Activated T-cell treated with anti-CD3 and anti-CD28 coated beads, Interleukin-2, amount 50 U/mL, for 72 hours (primary cell): ENCODE measurements around the gene CHMP2A. TPM values are rescaled to one million over a fixed set of nuclear protein-coding genes. Genes with fewer than 3 reads are reported as not detected.

Experiments used
- ATAC-seq, 2 donors: fragments of 150-1000 bp; cut with Tn5 transposase; replicated peaks in 1 of 2; 2 replicates each; pipeline ENCODE4 v1.10.0; 2021; ENCODE audit warnings: moderate library complexity in 2 of 2, mild to moderate bottlenecking in 1 of 2
- DNase-seq, 2 donors: peaks; one replicate each; pipeline ENCODE4 v3.0.0; 2021 to 2022; ENCODE audit warnings: mixed read lengths in 1 of 2
- H3K27ac Mint-ChIP-seq: one replicate; pipeline ENCODE4 v1.8.0; 2022; ENCODE audit warnings: mild to moderate bottlenecking, moderate library complexity, mixed read lengths
- H3K27me3 Mint-ChIP-seq: one replicate; pipeline ENCODE4 v1.8.0; 2022; ENCODE audit warnings: low read depth, mixed read lengths
- H3K36me3 Mint-ChIP-seq, 2 donors: one replicate each; pipeline ENCODE4 v1.8.0; 2022; ENCODE audit warnings: mixed read lengths in 2 of 2, mild to moderate bottlenecking in 1 of 2; ENCODE audit not compliant: insufficient read depth in 2 of 2
- H3K4me1 Mint-ChIP-seq: one replicate; pipeline ENCODE4 v1.8.0; 2022; ENCODE audit warnings: low read depth, mixed read lengths
- H3K4me3 Mint-ChIP-seq, 2 donors: one replicate each; pipeline ENCODE4 v1.8.0; 2022; ENCODE audit warnings: mild to moderate bottlenecking in 2 of 2, mixed read lengths in 2 of 2, moderate library complexity in 2 of 2
- H3K9me3 Mint-ChIP-seq, 2 donors: one replicate each; pipeline ENCODE4 v1.8.0; 2022; ENCODE audit warnings: mixed read lengths in 2 of 2
- total RNA-seq, 2 donors: library from RNA; stranded (reverse); gene quantifications; one replicate each; pipeline ENCODE4 v1.2.3, GENCODE V29; 2022

Gene CHMP2A
- total RNA-seq, 2 donors from 2014 or later: 80.3 to 91.8 TPM

GRCh38 chr19:58563823-58564222, 8.9 kb upstream of the CHMP2A start:
- H3K36me3 Mint-ChIP-seq: peaks cover 1 to 5% of the 10 kb centered on the region in 2 donors
- peaks cover 5% of the 10 kb centered on the region for H3K27me3 Mint-ChIP-seq
- H3K4me1 Mint-ChIP-seq: peaks cover 48% of the 10 kb centered on the region
- DNase-seq (no peak), ATAC-seq (no peak)
- H3K9me3 Mint-ChIP-seq: no peaks in the 10 kb centered on the region
- H3K4me3 Mint-ChIP-seq: peak overlapping the region; percentile 89 to 90
- no peak overlapping the region for H3K27ac Mint-ChIP-seq

GRCh38 chr19:58563034-58563573, 8.2 kb upstream of the CHMP2A start:
- no peak overlapping the region for H3K27ac Mint-ChIP-seq

GRCh38 chr19:58562122-58563033, 7.5 kb upstream of the CHMP2A start:
- no peak overlapping the region for H3K27ac Mint-ChIP-seq
- peaks cover 5% of the 10 kb centered on the region for H3K27me3 Mint-ChIP-seq
- peak; percentile 60 to 67 for DNase-seq
- H3K4me1 Mint-ChIP-seq: peaks cover 50% of the 10 kb centered on the region
- peak in 1 of 2 donors; percentile 21 for ATAC-seq
- no peaks in the 10 kb centered on the region for H3K9me3 Mint-ChIP-seq
- peaks cover 6 to 12% of the 10 kb centered on the region in 2 donors for H3K36me3 Mint-ChIP-seq
- peak overlapping the region; percentile 89 to 90 for H3K4me3 Mint-ChIP-seq

More at GRCh38 chr19:58563034-58563573, 8.2 kb upstream of the CHMP2A start:
- ATAC-seq: no peak
- DNase-seq: peak; percentile 43 to 46
- Mint-ChIP-seq H3K27me3 (peaks cover 5% of the 10 kb centered on the region), H3K9me3 (no peaks in the 10 kb centered on the region), H3K4me1 (peaks cover 48% of the 10 kb centered on the region), H3K4me3 (peak overlapping the region; percentile 89 to 90), H3K36me3 (peaks cover 2 to 5% of the 10 kb centered on the region in 2 donors)

- Mint-ChIP-seq H3K36me3 (peaks cover 7 to 12% of the 10 kb centered on the region in 2 donors), H3K27me3 (peaks cover 5% of the 10 kb centered on the region), H3K4me3 (peak overlapping the region; percentile 89 to 90), H3K4me1 (peaks cover 59% of the 10 kb centered on the region), H3K27ac (no peak overlapping the region), H3K9me3 (no peaks in the 10 kb centered on the region)
- DNase-seq (no peak), ATAC-seq (no peak)
Observed at GRCh38 chr19:58561373-58562121, 6.6 kb upstream of the CHMP2A start.

DNA sequence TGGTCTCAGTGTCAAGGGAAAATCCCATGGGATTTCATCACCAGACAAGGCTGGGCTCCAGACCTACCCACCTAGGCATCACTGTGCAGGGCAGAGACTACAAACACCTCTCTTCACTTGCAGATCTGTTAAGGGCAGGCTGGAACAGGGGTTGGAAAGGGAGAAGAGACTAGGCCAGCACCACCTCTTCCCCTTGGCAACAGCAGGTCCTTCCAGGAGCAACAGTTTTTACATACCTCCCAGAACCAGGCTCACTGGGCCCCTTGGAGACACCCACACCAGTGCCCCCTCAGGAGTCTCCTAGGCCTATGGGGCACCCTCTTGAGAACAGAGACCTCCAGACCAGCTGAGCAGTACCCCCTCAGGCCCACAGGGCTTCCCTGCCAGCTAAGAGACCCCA, 6.0 kb upstream of the CHMP2A start:
- H3K27ac Mint-ChIP-seq: no peak overlapping the region
- peaks cover 5% of the 10 kb centered on the region for H3K27me3 Mint-ChIP-seq
- H3K4me3 Mint-ChIP-seq: peak overlapping the region; percentile 89 to 99
- ATAC-seq (no peak), DNase-seq (no peak)
- H3K9me3 Mint-ChIP-seq: no peaks in the 10 kb centered on the region
- H3K36me3 Mint-ChIP-seq: peaks cover 10 to 11% of the 10 kb centered on the region in 2 donors
- peaks cover 61% of the 10 kb centered on the region for H3K4me1 Mint-ChIP-seq

- peaks cover 5% of the 10 kb centered on the region for H3K27me3 Mint-ChIP-seq
- no peaks in the 10 kb centered on the region for H3K9me3 Mint-ChIP-seq
- H3K4me3 Mint-ChIP-seq: peak overlapping the region; percentile 96 to 99
- peak overlapping the region; percentile 99 for H3K27ac Mint-ChIP-seq
- no peak for ATAC-seq
- DNase-seq: no peak
- H3K4me1 Mint-ChIP-seq: peaks cover 67% of the 10 kb centered on the region
- peaks cover 10 to 11% of the 10 kb centered on the region in 2 donors for H3K36me3 Mint-ChIP-seq
Observed at GRCh38 chr19:58560007-58560887, 5.3 kb upstream of the CHMP2A start.

DNA sequence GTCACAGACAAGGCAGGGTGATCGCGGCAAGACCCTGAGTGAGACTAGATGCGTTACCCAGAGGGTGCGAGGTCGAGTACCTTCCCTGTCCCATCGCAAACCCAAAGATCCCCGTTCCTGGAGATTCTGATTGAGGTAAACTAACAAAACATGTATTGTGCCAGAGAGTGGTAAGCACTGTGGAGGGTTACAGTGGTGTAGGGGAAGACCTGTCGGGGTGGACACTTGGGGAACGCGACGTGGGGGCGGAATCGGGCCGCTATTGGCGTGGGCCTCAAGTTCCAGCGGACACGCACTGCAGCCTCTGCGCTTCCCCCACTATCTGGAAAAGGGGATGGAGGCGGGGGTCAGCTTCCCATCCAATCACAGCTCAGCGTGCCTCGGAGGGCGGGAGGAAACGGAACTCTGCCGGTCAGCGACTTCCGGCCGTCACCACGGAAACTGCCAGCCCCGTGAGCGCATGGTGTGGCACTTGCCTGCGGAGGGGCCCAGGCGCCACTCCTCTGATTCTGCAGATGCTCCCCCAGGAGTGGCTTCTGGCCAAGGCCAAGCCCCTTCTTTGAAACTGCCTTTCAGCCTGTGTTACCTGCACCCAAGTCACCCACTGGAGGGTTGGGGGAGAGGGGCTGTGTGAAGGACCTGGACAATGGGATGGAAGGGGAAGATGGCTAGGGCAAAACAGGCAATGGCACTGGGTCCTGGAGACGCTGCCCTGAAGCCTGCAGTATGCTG, 4.5 kb upstream of the CHMP2A start:
- no peaks in the 10 kb centered on the region for H3K9me3 Mint-ChIP-seq
- peaks cover 5% of the 10 kb centered on the region for H3K27me3 Mint-ChIP-seq
- H3K4me1 Mint-ChIP-seq: peaks cover 70% of the 10 kb centered on the region
- H3K27ac Mint-ChIP-seq: peak overlapping the region; percentile 99
- ATAC-seq: peak; percentile 27 to 35
- DNase-seq: peak; percentile 86 to 88
- H3K36me3 Mint-ChIP-seq: peaks cover 10 to 11% of the 10 kb centered on the region in 2 donors
- peak overlapping the region; percentile 96 to 99 for H3K4me3 Mint-ChIP-seq

- Mint-ChIP-seq H3K4me1 (peaks cover 72% of the 10 kb centered on the region), H3K36me3 (peaks cover 13 to 15% of the 10 kb centered on the region in 2 donors), H3K9me3 (no peaks in the 10 kb centered on the region), H3K27me3 (peaks cover 5% of the 10 kb centered on the region), H3K4me3 (peak overlapping the region; percentile 96 to 99), H3K27ac (peak overlapping the region; percentile 99)
- DNase-seq (peak; percentile 100), ATAC-seq (peak; percentile 70 to 72)
Observed at GRCh38 chr19:58558623-58559274, 3.8 kb upstream of the CHMP2A start.

- H3K4me3 Mint-ChIP-seq: peak within 1 kb of the TSS; percentile 96 to 99
- DNase-seq (peak in 1 of 2 donors; percentile 85), ATAC-seq (peak; percentile 12 to 24)
- no peaks in the 10 kb centered on the region for H3K27me3 Mint-ChIP-seq
- H3K4me1 Mint-ChIP-seq: peaks cover 72% of the 10 kb centered on the region
- peaks cover 15% of the 10 kb centered on the region in 2 donors for H3K36me3 Mint-ChIP-seq
- peak within 1 kb of the TSS; percentile 99 for H3K27ac Mint-ChIP-seq
- no peaks in the 10 kb centered on the region for H3K9me3 Mint-ChIP-seq
Observed at GRCh38 chr19:58558066-58558622, 3.2 kb upstream of the CHMP2A start, which contains the start of gene UBE2M. UBE2M (minus strand) TSS chr19:58558611; CDS start chr19:58558381, 230 bp downstream.

- Mint-ChIP-seq H3K4me3 (peak overlapping the region; percentile 96 to 99), H3K36me3 (peaks cover 18 to 19% of the 10 kb centered on the region in 2 donors), H3K9me3 (no peaks in the 10 kb centered on the region), H3K4me1 (peaks cover 78% of the 10 kb centered on the region), H3K27ac (peak overlapping the region; percentile 97), H3K27me3 (no peaks in the 10 kb centered on the region)
- ATAC-seq (no peak), DNase-seq (no peak)
Observed at GRCh38 chr19:58557221-58558065, 2.5 kb upstream of the CHMP2A start.
